GM11168 (cell line): ENCODE results near the gene RNF186.
"Not testable (repeated sequence)": the region's sequence is repeated elsewhere in the genome, so short reads cannot be mapped to it uniquely, and the experiment has no call there.

Experiments
- in situ Hi-C: fragments of 300-500 bp; cut with MboI; formaldehyde crosslinking; loops from one replicate; pipeline ENCODE4 v1.12.0; 2022; ENCODE audit warnings: low sequenced_read_pairs; ENCODE audit not compliant: unreplicated experiment

RNF186 gene

DNA sequence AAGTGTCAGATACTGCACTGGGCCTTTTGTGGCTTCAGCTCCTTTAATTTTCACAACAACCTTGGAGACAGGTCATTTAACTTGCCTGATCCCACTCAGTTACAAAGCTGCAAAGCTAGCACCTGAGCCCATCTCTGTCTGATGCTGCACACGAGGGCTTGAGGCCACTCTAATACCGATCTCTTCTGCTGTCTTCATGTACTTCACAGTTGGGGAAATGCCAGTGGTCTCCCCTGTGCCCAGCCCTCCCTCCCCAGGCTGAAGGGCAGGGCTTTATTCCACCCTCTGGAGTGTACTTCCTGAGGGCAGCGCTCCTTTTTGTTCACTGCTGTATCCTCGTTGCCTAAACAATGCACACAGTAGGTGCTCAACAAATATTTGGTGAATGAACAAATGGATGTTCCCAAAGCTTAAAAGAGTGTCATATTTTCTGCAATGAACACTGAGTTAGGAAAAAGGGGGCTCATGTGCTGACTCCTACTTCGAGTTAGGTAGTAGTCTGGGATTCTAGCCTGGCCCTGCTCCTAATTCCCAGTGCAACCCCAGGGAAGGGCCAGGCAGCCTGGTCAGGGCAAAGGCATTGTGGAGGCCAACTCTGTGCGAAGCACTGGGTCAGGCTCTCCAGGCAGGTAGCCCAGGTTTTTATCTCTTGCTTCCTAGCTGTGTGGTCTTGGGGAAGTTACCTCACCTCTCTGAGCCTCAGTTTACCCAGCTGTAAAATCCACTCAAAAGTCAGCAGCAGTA lies 16.4 kb downstream of the RNF186 start:
- in situ Hi-C loops = no loop called here

DNA sequence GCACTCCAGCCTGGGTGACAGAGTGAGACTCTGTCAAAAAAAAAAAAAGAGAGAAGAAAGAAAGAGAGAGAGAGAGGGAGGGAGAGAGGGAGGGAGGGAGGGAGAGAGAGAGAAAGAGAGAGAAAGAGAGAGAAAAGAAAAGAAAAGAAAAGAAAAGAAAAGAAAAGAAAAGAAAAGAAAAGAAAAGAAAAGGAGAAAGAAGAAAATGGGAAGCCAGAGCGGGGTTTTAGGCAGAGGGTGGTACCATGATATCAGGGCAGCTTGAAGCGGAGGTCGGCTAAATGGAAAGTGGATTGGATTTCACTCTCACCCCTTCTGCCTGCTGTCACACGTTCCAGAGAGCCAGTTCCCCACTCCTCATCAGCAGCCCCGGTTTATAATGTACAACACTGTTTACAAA lies 17.3 kb downstream of the RNF186 start:
- in situ Hi-C loops = no loop called here

DNA sequence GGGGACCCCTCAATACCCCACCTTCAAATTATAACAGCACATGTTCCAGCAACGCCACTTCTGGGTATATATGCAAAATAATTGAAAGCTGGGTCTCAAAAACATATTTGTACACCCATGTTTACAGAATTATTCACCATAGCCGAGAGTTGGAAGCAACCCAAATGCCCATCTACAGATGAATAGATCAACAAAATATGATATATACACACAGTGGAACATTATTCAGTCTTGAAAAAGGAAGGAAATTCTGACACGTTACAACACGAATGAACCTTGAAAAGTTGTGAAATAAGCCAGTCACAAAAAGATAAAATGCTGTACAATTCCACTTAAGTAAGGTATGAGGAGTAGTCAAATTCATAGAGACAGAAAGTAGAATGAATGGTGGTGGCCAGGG lies 20.5 kb downstream of the RNF186 start:
- in situ Hi-C loops = no loop called here

DNA sequence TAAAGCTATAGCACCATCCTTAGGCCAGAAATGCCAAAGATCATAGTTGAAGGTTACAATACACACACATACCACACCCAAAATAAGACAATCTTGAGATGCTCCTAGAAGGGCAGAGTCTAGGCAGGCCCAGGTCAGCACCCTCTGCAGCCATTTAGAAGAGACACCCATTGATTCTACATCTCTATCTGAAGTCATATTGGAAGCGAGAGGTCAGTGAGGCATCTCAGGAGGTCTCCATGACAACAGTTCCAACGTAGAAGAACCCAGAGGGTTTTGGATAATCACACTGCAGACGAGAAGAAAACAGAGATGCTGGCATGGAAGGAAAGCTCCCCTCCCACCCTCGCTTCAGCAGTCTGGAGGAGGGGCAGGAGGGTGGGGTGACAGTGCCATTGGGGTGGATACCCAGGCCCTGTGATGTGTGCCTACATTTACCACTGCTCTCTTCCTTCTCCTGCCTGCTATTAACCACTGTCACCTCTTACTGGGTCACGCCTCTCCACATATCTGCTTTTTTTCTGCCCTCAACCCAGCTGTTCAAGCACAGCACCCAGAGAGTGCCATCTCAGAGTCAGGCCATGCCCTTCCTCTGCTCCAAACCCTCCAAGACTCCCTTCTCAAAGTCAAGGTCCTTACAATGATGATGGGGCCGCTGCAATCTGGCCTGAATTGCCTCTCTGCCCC lies 21.6 kb downstream of the RNF186 start:
- in situ Hi-C loops = no loop called here

DNA sequence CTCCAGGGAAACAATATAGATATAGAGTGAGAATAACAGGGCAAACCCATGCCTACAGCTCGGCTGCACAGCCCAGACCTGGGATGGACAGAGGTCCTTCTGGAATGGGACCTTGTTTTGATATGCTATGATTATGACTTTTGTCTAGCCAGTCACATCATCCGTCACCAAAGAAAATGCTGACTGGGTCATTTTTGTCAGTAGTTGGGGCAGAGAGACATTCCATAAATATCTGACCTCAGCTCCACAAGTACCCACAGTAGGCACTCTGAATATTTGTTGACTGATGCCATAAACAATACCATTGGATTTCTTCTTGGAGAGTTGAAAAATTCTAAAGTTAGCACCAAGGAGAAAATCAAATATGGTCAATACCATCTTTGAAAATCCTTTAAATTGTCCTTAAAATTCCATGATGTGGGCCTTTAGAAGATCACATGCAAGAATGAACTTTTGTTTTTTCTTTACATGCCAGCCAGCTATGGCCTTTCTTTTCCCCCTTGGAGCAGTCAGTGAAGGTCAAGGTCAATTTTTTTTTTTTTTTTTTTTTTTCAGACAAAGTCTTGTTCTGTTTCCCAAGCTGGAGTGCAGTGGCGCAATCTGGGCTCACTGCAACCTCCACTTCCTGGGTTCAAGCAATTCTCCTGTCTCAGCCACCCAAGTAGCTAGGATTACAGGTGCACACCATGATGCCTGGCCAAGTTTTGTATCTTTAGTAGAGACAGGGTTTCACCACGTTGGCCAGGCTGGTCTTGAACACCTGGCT lies 22.7 kb downstream of the RNF186 start:
- in situ Hi-C loops = no loop called here

DNA sequence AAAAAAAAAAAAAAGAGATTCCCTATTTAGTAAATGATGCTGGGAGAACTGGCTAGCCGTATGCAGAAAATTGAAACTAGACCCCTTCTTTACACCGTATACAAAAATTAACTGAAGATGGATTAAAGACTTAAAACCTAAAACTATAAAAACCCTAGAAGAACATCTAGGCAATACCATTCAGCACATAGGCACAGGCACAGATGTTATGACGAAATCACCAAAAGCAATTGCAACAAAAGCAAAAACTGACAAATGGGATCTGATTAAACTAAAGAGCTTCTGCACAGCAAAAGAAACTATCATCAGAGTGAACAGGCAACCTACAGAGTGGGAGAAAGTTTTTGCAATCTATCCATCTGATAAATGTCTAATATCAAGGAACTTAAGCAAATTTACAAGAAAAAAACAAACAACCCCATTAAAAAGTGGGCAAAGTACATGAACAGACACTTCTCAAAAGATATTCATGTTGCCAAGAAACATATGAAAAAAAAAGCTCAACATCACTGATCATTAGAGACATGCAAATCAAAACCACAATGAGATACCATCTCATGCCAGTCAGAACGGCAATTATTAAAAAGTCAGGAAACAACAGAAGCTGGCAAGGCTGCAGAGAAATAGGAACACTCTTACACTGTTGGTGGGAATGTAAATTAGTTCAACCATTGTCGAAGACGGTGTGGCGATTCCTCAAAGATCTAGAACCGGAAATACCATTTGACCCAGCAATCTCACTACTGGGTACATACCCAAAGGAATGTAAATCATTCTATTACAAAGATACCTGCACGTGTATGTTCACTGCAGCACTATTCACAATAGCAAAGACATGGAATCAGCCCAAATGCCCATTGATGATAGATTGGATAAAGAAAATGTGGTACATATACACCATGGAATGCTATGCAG lies 24.8 kb downstream of the RNF186 start:
- in situ Hi-C loops = not testable (repeated sequence)

DNA sequence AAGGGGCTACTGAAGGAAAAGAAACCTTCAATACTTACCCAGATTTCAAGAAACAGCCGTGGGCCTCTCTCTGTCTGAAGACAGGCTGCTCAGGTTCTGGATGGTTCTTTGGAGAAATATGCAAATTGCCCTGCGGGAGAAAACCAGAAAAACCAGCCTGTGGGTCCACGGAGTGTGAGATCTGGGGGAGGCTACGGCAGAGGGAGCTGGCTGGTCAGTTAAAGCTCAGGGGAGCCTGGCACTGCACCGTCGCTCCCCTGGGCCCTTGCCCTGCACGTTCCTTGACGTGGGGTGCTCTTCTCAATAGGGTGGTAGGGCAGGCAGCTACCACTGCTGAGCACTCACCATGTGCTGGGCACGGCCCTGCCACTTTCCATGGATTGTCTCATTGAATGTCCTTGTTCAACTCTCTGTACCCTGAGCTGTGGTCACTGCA lies 28.1 kb downstream of the RNF186 start:
- in situ Hi-C loops = no loop called here

DNA sequence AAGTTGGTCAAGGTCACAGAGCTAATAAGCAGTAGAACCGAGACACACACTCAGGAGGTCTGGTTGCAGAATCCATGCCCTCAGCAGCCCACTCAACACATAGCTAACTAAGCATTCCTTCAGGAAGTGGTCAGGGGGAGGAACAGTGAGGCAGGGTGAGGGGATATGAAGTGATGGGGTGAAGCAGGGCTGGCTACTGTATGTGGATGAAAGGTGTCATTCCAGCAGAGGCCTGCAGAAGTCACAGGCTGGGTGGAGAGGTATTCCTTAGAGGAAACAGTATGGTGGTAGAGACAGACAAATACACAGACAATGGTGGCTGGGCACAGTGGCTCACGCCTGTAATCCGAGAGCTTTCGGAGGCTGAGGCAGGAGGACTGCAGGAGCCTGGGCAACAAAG lies 29.4 kb downstream of the RNF186 start:
- in situ Hi-C loops = no loop called here

DNA sequence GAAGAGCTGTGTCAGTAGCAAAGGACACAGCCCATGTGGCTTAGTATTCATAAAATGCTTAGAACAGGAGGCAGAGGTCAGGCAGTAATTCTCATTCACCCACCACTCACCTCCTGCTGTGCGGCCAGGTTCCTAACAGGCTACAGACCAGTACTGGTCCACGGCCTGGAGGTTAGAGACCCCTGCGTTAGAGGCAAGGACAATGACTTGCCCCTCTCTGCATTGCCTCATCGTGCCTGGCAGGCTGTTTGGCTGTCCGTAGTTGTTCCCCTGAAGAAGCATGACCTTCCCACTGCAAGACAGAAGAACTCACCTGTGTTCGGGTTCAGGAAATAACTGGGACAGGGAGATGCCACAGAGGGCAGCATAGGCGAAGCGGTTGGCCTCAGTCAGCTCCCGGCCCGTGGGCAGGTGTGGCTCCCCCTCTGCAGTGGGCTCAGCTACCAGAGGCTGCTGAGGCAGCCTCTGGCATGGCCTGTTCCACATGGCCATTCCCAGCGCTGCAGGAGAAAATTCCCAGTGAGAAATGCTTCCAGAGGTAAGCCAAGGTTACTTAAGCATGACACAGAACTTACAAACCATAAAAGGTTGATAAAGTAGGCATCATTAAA lies 34.7 kb downstream of the RNF186 start:
- in situ Hi-C loops = no loop called here

DNA sequence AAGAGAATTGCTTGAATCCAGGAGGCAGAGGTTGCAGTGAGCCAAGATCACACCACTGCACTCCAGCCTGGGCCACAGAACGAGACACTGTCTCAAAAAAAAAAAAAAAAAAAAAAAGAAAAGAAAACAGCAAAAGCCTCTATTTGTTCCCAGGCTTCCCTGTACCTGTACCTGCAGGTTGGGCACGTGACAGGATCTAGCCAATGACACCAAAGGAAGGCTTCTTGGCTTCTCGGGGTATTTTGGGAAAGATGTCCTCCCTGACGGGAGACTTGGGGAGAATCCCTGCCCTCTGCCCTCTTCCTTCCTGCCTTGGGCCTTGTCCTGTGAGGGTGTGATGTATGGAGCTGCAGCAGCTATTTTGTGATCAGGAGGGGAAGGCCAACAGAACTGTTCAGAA lies 38.1 kb downstream of the RNF186 start:
- in situ Hi-C loops = no loop called here

DNA sequence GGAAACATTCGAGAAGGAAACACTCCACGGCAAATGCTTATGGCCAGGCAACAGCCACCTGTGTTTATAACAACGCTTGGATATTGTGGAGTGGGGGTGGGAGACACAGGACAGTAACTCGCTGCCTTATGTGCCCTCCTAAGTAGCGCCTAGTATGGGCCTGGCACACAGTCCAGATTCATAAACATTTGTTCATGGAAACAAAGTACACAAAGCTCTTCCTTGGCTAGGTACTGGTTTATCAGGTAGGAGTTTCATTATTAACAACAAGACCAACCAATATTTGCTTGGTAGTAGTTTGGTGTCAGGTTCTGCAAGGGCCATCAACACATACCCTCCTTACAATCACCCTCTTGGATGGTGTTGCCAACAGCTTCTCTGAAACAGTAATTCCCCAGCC lies 38.8 kb downstream of the RNF186 start:
- in situ Hi-C loops = no loop called here

DNA sequence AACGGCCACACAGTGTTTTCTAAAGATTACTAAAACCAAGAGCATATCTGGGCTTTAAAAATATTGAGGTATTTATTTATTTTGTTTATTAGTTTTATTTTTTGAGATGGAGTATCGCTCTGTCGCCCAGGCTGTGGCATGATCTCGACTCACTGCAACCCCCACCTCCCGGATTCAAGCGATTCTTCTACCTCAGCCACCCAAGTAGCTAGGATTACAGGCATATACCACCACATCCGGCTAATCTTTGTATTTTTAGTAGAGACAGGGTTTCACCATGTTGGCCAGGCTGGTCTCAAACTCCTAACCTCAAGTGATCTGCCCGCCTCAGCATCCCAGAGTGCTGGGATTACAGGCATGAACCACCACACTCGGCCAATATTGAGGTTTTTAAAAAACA lies 39.3 kb downstream of the RNF186 start:
- in situ Hi-C loops = no loop called here

DNA sequence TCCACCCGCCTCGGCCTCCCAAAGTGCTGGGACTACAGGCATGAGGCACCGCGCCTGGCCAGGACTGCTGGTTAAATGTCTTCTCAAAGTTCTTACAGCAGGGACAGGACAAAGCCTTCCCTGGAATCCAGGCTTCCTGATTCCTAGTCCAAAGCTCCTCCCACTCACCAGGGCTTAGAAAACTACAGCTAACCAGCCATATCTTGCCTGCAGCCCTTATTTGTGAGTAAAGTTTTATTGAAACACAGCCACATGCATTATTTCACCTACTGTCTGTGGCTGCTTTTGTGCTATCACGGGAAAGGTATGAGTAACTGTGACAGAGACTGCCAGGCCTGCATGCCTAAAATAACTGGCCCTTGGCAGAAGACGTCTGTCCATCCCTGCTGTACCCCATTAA lies 39.8 kb downstream of the RNF186 start:
- in situ Hi-C loops = no loop called here

DNA sequence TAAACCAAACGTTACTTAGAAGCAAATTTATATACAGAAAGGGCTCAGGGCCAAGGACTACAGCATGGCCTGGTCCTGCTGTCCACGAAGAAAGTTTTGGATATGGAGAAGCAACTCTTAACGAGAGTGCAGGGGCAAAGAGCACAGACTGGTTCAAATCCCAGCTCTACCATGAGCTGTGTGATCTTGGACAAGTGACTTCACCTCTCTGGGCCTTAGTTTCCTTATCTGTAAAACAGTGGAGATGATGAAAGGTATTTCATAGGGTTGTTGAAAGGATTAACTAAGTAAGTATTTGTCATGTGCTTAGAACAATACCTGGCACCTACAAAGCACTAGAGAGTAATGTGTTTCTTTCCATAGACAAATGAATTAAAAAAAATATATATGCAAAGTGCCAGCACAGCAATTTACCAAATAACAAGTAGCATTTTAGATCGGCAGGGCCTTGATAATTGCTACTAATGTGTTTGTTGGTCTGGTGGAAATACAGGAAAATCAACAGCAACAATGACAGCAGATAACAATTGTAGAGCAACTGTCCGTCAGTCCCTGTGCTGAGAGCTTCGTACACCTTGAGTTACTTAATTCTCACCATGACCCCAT lies 40.8 kb downstream of the RNF186 start:
- in situ Hi-C loops = no loop called here

DNA sequence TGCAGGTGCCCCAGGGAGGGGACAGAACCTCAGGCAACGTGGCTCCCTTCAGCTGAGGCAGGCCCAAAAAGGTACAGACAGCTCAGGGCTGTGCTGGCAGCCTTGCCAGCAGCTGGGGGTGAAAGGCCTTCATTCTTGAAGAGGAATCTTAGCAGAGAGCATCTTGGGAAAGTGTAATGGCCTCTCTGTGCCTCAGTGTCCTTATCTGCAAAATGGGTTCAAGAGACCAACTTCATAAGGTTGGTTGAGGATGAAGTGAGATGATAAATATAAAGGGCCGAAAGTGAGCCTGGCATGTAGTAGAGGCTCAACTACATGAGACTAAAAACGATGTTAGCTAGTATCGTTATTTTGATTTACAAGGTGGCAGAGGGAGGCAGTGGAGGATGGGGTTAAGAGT lies 41.6 kb downstream of the RNF186 start:
- in situ Hi-C loops = no loop called here

DNA sequence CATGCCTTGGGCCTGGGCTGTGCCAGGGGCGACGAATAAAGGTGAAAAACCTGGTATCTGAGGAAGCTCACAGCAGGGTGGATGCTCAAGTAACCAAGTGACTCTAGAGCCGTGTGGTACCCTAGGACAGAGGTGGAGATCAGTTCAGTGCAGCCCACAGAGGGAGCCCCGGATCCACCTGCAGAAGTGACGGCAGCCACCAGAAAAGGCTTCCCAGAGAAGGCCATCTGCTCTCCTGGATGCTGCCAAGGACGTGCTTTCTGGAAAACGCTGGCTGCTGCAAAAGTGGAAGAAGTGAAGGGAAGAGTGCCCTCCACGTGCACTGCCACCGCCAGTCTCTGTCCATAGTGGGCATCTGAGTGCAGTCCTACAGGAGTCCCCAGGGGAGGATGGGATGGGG lies 43.0 kb downstream of the RNF186 start:
- in situ Hi-C loops = no loop called here

DNA sequence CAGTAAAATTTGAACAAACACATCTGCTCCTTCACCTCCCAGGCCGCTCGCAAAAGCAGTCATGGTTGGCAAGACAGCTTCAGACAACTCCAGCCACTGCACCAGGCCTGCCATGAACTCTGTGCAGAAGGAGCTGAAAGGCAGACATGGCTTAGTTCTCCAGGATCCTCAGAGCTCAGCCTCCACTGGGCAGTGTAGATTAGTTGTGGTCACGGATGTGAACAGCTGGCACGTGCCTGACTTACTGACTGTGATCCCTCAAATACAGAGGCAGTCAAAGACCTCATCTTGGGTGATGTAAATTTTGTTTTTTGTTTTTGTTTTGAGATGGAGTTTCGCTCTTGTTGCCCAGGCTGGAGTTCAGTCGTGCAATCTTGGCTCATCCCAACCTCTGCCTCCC lies 43.7 kb downstream of the RNF186 start:
- in situ Hi-C loops = no loop called here

DNA sequence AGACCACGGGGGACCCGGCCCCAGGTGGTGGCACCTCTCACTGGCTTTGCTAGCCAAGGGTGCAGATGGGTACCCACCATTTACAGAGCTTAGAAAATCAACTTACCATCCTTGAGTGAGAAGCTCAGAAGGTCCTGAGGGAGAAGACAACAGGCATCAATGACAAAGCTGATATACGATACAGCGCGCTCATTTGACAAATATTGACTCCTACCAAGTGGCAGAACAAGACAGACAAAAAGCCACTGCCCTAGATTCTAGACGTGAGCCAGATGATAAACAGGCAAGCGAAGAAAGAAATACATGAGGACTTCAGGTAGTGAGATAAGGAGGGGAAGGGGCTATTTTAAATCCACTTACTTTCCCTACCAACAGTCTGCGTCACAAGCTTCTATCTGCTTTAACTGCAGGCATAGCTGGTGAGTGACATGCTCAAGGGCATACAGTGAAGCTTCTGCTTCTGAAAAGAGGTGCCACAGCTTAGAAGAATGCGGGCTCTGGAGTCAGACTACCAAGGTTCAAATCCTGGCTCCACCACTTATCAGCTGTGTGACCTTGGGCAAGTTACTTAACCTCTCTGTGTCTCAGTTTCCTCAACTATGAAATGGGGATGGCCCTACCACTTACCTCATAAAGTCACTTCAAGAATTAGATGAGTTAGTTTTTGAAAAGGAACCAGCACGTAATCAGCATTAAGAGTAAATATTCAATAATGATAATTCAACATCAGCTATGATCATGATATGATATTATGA lies 44.5 kb downstream of the RNF186 start:
- in situ Hi-C loops = no loop called here
